VCaP (cell line): Measurements from ENCODE around the gene FKBP14.

Experiments
- H3K27ac ChIP-seq: fragments of 450-650 bp; 2 replicates; pipeline ENCODE4 v1.5.1; 2017
- TF ChIP-seq, protein P1 (sequence below): fragments of 450-650 bp; conservative IDR thresholded peaks from 2 replicates; pipeline ENCODE4 v1.5.1; 2017; ENCODE audit warnings: mild to moderate bottlenecking, moderate library complexity

Gene FKBP14

DNA sequence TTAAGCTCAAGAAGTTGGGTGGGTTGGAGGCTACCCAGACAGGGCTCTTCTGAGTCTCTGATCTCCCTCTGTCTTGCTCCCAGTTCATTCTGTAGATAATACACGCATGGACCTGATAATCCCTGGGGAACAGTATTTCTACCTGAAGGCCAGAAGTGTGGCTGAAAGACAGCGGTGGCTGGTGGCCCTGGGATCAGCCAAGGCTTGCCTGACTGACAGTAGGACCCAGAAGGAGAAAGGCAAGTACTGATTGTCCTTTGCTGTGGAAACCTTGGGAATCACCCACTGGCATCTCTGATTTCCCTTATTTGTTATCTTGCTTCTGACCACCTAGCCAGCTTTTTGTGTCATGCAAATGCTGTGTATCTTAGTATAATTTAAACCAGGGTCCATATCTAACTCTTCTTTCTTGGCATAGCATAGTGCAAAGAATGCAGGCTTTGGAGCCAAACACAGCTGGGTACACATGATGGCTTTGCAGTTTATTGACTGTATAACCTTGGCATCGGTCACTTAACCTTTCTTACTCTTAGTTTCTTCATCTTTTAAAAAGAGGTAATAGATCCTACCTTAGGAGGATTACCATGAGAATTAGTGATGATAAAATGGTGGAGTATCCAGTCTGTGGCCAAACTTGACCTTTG, 19.7 kb upstream of the FKBP14 start:
- H3K27ac ChIP-seq: no peak overlapping the region
- TF ChIP-seq, protein P1, sequence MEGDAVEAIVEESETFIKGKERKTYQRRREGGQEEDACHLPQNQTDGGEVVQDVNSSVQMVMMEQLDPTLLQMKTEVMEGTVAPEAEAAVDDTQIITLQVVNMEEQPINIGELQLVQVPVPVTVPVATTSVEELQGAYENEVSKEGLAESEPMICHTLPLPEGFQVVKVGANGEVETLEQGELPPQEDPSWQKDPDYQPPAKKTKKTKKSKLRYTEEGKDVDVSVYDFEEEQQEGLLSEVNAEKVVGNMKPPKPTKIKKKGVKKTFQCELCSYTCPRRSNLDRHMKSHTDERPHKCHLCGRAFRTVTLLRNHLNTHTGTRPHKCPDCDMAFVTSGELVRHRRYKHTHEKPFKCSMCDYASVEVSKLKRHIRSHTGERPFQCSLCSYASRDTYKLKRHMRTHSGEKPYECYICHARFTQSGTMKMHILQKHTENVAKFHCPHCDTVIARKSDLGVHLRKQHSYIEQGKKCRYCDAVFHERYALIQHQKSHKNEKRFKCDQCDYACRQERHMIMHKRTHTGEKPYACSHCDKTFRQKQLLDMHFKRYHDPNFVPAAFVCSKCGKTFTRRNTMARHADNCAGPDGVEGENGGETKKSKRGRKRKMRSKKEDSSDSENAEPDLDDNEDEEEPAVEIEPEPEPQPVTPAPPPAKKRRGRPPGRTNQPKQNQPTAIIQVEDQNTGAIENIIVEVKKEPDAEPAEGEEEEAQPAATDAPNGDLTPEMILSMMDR: no peak

DNA sequence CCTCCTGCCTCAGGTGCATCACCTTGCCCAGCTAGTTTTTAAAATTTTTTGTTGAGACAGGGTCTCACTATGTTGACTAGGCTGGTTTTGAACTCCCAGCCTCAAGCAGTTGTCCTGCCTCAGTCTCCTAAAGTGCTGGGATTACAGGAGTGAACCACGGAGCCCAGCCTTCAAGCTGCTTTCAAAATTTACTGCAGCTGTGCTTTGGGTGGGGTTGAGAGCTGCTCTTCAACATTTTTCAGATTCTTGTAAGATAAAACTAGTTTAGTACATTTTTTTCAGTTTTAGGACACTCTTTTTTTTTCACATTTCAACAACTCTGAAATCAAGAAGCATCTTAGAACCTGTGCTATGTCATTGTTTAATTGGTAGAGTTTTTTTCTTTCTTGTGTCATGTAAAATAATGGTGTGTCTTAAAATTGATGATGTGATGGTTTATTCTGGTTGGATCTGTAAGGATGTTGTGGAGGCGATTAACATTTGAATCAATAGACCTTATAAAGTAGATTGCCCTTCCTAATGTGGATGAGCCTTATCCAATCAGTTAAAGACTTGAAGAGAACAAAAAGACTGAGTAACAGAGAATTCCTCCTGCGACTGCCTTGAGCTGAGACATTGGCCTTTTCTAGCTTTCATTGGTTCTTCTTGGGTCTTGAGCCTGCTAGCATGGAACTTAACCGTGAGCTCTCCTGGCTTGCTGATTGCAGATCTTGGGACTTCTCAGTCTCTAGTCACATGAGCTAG, 15.2 kb upstream of the FKBP14 start:
- TF ChIP-seq, protein P1: no peak
- H3K27ac ChIP-seq: no peak overlapping the region

- TF ChIP-seq, protein P1: no peak
- H3K27ac ChIP-seq: no peak overlapping the region
These were observed 14.4 kb upstream of the FKBP14 start for GRCh38 chr7:30040938-30041337.

GRCh38 chr7:30038196-30038980, 11.9 kb upstream of the FKBP14 start:
- no peak overlapping the region for H3K27ac ChIP-seq
- TF ChIP-seq, protein P1: no peak

DNA sequence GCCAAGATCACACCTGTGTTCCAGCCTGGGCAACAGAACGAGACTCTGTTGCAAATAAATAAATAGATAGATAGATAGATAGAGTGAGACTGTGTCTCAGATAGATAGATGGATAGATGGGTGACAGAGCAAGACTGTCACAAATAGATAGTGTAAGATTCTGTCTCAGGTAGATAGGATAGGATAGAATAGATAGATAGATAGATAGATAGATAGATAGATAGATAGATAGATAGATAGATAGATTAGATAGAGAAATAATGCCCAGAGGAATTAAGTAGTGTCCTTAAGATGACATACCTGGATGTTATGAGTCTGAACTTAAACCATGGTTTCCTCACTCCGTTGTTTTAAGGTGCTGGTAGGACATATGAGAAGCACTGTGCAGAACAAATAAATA, 9.7 kb upstream of the FKBP14 start:
- TF ChIP-seq, protein P1: no peak
- no peak overlapping the region for H3K27ac ChIP-seq

GRCh38 chr7:30034501-30034900, 8.0 kb upstream of the FKBP14 start:
- no peak overlapping the region for H3K27ac ChIP-seq

More at GRCh38 chr7:30034501-30034900, 8.0 kb upstream of the FKBP14 start:
- TF ChIP-seq, protein P1: no peak
